Esophagus muscularis mucosa (tissue), 4 donors: ENCODE measurements around the gene ATN1.

ENCODE experiments used
- EP300 ChIP-seq: sonication (generic); formaldehyde crosslinking; IDR thresholded peaks from one replicate; pipeline ENCODE4 v1.6.1; 2017; ENCODE audit warnings: antibody characterized with exemption
- POLR2A ChIP-seq: fragments of 450-650 bp; IDR thresholded peaks from one replicate; pipeline ENCODE4 v1.6.1; 2017; ENCODE audit warnings: antibody characterized with exemption, moderate library complexity, mild to moderate bottlenecking, low read depth
- POLR2AphosphoS5 ChIP-seq, 2 donors: sonication (generic); formaldehyde crosslinking; IDR thresholded peaks; one replicate each; pipeline ENCODE4 v1.6.1; 2017; ENCODE audit warnings: antibody characterized with exemption in 2 of 2
- TF ChIP-seq, protein P1 (sequence below), 3 experiments: fragments of 200-600 bp in 2 of 3; fragments of 450-650 bp in 1 of 3; sonication (generic) in 2 of 3; IDR thresholded peaks; one replicate each; pipeline ENCODE4 v1.5.1; 2017 to 2019; ENCODE audit warnings: antibody characterized with exemption in 3 of 3, mild to moderate bottlenecking in 2 of 3, moderate library complexity in 1 of 3

DNA sequence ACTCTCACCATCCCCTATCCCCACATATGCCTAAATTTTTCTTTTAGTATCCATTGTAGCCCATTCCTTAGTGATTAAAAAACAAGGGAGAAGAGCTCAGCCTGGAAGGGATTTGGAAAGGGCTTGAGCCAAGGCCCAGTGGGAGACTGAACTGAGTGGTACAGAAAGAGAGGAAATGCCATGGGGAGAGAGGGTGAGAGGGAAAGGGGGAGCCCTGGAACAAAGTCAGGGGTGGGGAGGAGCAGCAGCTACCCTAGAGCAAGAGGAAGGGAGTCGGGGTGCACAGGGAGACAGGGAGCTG is 2.6 kb upstream of the ATN1 start:
- TF ChIP-seq, protein P1, sequence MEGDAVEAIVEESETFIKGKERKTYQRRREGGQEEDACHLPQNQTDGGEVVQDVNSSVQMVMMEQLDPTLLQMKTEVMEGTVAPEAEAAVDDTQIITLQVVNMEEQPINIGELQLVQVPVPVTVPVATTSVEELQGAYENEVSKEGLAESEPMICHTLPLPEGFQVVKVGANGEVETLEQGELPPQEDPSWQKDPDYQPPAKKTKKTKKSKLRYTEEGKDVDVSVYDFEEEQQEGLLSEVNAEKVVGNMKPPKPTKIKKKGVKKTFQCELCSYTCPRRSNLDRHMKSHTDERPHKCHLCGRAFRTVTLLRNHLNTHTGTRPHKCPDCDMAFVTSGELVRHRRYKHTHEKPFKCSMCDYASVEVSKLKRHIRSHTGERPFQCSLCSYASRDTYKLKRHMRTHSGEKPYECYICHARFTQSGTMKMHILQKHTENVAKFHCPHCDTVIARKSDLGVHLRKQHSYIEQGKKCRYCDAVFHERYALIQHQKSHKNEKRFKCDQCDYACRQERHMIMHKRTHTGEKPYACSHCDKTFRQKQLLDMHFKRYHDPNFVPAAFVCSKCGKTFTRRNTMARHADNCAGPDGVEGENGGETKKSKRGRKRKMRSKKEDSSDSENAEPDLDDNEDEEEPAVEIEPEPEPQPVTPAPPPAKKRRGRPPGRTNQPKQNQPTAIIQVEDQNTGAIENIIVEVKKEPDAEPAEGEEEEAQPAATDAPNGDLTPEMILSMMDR (IDR thresholded peaks at IDR 0.05) = no peak
- TF ChIP-seq POLR2A (no peak), POLR2AphosphoS5 (IDR thresholded peaks at IDR 0.05) (no peak), EP300 (no peak)
